ENCODE measurements around the gene RMP24.
"Not testable (repeated sequence)": the region's sequence is repeated elsewhere in the genome, so short reads cannot be mapped to it uniquely, and the experiment has no call there.

Gene RMP24

DNA sequence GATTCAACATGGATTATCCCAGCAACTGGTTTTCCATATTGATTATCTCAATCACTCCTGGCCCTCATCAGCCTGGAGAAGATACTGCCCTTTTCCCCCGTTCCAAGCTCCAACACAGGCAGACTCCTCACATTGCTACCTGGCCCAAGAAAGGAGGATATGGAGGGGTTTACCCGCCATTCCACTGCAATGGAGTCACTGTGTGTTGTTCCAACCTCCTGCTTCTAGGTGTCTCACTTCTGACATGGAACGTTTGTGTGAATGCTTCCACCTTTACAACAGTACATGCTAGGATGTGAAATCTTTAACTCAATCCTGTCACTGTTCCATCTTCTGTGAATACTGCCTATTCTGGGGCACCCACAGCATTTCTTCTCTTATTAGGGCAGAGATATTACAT lies 36.7 kb downstream of the RMP24 start:
- no peak for DNase-seq (ENCODE audit: low read depth in 6 of 9, low spot score in 9 of 9)
- 96% methylated on average over 3 of the region's 3 CpGs for WGBS
- Histone ChIP-seq H3K27ac (ENCODE audit: low read depth in 1 of 2, low read length in 1 of 2) (no peak overlapping the region), H3K9me3 (ENCODE audit: control insufficient read depth in 2 of 2, insufficient read depth in 1 of 2, low read length in 1 of 2) (no peaks in the 10 kb centered on the region), H3K36me3 (ENCODE audit: control insufficient read depth in 2 of 2, insufficient read depth in 2 of 2, low read length in 1 of 2) (no peaks in the 10 kb centered on the region), H3K4me1 (ENCODE audit: control insufficient read depth in 2 of 2, insufficient read depth in 2 of 2, low read length in 2 of 2) (no peaks in the 10 kb centered on the region), H3K27me3 (ENCODE audit: control insufficient read depth in 2 of 2, insufficient read depth in 1 of 2, low read length in 1 of 2) (no peaks in the 10 kb centered on the region), H3K4me3 (ENCODE audit: low read length in 2 of 2) (no peak overlapping the region)

DNA sequence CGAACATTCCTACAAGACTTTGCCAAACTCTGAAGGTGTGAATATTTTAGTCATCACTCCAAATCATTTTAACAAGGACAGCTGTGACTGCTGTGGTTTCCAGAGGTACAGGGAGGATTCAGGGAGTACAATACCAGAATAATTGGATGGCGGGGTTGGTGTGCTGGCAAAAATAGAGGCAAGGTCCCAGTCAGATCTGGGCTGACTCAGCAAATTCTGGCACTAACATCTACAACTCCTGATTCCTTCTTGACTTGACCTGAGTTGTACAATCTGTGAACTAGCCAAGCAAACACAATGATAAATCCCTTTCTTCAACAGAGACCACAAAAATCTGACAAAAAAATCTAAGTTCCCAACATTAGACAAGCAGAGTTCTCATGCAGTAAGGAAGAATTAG lies 40.4 kb downstream of the RMP24 start:
- no peak for DNase-seq (ENCODE audit: low read depth in 6 of 9, low spot score in 9 of 9)
- H3K9me3 ChIP-seq (ENCODE audit: control insufficient read depth in 2 of 2, insufficient read depth in 1 of 2, low read length in 1 of 2): no peaks in the 10 kb centered on the region
- WGBS: 98% methylated on average over 2 of the region's 2 CpGs
- H3K4me1 ChIP-seq (ENCODE audit: control insufficient read depth in 2 of 2, insufficient read depth in 2 of 2, low read length in 2 of 2): no peaks in the 10 kb centered on the region
- H3K4me3 ChIP-seq (ENCODE audit: low read length in 2 of 2): no peak overlapping the region
- H3K27me3 ChIP-seq (ENCODE audit: control insufficient read depth in 2 of 2, insufficient read depth in 1 of 2, low read length in 1 of 2): no peaks in the 10 kb centered on the region
- H3K27ac ChIP-seq (ENCODE audit: low read depth in 1 of 2, low read length in 1 of 2): no peak overlapping the region
- H3K36me3 ChIP-seq (ENCODE audit: control insufficient read depth in 2 of 2, insufficient read depth in 2 of 2, low read length in 1 of 2): no peaks in the 10 kb centered on the region

DNA sequence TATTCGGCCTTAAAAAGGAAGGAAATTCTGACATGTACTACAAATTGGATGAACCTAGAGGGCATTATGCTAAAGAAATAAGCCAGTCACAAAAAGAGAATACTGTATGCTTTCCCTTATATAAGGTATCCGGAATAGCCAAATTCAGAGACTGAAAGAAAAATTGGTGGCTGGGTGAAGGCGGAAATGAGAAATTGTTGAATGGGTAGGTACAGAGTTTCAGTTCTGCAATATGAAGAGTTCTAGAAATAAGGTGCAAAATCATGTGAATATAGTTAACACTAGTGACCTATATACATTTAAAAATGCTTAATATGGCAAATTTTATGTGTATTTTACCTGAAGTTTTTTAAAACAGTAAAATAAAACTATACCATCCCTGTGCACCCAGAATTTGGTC lies 43.1 kb downstream of the RMP24 start:
- Histone ChIP-seq H3K36me3 (ENCODE audit: control insufficient read depth in 2 of 2, insufficient read depth in 2 of 2, low read length in 1 of 2) (no peaks in the 10 kb centered on the region), H3K27ac (ENCODE audit: low read depth in 1 of 2, low read length in 1 of 2) (no peak overlapping the region), H3K4me3 (ENCODE audit: low read length in 2 of 2) (no peak overlapping the region), H3K9me3 (ENCODE audit: control insufficient read depth in 2 of 2, insufficient read depth in 1 of 2, low read length in 1 of 2) (no peaks in the 10 kb centered on the region), H3K4me1 (ENCODE audit: control insufficient read depth in 2 of 2, insufficient read depth in 2 of 2, low read length in 2 of 2) (no peaks in the 10 kb centered on the region), H3K27me3 (ENCODE audit: control insufficient read depth in 2 of 2, insufficient read depth in 1 of 2, low read length in 1 of 2) (no peaks in the 10 kb centered on the region)
- no peak for DNase-seq (ENCODE audit: low read depth in 6 of 9, low spot score in 9 of 9)
- WGBS: 97% methylated on average over 3 of the region's 3 CpGs

DNA sequence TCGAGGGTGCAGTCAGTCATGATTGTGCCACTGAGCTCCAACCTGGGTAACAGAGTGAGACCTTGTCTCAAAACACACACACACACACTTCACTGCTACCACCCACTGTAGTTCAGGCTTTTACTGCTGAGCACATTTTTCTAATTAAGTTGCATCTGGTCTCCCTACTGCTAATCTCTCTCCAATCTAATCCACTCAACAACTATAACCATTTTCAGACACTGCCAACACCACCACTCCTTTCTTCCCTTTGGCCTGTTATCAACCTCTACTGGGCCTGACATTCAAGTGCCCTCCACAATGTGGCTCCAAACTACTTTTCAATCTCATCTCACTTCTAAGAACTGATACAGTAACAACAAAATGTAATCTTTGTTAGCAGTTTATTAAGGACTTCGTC lies 44.8 kb downstream of the RMP24 start:
- DNase-seq (ENCODE audit: low read depth in 6 of 9, low spot score in 9 of 9): no peak
- Histone ChIP-seq H3K27me3 (ENCODE audit: control insufficient read depth in 2 of 2, insufficient read depth in 1 of 2, low read length in 1 of 2) (no peaks in the 10 kb centered on the region), H3K9me3 (ENCODE audit: control insufficient read depth in 2 of 2, insufficient read depth in 1 of 2, low read length in 1 of 2) (no peaks in the 10 kb centered on the region), H3K27ac (ENCODE audit: low read depth in 1 of 2, low read length in 1 of 2) (no peak overlapping the region), H3K4me3 (ENCODE audit: low read length in 2 of 2) (no peak overlapping the region), H3K4me1 (ENCODE audit: control insufficient read depth in 2 of 2, insufficient read depth in 2 of 2, low read length in 2 of 2) (no peaks in the 10 kb centered on the region), H3K36me3 (ENCODE audit: control insufficient read depth in 2 of 2, insufficient read depth in 2 of 2, low read length in 1 of 2) (no peaks in the 10 kb centered on the region)
- WGBS: 98% methylated on average over 2 of the region's 2 CpGs

DNA sequence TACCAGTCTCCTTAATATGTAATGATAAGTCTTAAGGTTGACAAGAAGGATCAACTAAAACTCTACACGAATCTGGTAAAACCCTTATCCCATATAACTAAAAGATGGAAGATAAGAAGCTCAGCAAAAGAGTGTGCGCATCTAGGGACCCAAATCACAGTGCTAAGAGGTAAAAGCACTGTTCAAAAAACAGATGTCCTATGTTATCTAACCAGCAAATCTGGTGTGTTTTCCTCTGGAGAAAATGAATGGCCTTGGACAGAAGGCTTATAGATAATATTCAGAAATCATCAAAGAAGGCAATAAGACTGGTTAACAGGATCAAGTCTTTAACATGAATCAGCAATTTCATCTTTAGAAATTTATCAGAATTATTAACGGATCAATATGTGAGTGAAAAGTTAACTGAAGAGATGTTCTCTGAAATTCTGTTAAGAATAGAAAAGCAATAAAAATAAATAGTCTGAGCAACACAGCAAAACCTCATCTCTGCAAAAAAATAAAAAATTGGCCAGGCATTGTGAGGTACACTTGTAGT lies 47.8 kb downstream of the RMP24 start:
- 97% methylated on average over 3 of the region's 3 CpGs for WGBS
- no peaks in the 10 kb centered on the region for H3K27me3 ChIP-seq (ENCODE audit: control insufficient read depth in 2 of 2, insufficient read depth in 1 of 2, low read length in 1 of 2)
- H3K4me3 ChIP-seq (ENCODE audit: low read length in 2 of 2): no peak overlapping the region
- peaks cover 0 to 3% of the 10 kb centered on the region in 2 donors for H3K36me3 ChIP-seq (ENCODE audit: control insufficient read depth in 2 of 2, insufficient read depth in 2 of 2, low read length in 1 of 2)
- no peaks in the 10 kb centered on the region for H3K9me3 ChIP-seq (ENCODE audit: control insufficient read depth in 2 of 2, insufficient read depth in 1 of 2, low read length in 1 of 2)
- H3K4me1 ChIP-seq (ENCODE audit: control insufficient read depth in 2 of 2, insufficient read depth in 2 of 2, low read length in 2 of 2): no peaks in the 10 kb centered on the region
- no peak for DNase-seq (ENCODE audit: low read depth in 6 of 9, low spot score in 9 of 9)
- H3K27ac ChIP-seq (ENCODE audit: low read depth in 1 of 2, low read length in 1 of 2): no peak overlapping the region

DNA sequence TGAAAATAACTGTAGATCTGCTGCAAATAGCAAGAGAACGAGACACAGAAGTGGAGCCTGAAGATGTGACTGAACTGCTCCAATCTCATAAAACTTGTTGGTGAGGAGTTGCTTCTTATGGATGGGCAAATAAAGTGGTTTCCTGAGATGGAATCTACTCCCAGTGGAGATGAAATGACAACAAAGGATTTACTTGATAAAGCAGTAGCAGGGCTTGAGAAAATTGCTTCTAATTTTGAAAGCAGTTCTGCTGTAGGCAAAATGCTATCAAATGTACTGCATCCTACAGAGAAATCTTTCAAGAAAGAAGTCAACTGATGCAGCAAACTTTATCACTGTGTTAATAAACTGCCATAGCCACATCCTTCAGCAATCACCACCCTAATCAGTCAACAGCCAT lies 50.9 kb downstream of the RMP24 start:
- Histone ChIP-seq H3K27me3 (ENCODE audit: control insufficient read depth in 2 of 2, insufficient read depth in 1 of 2, low read length in 1 of 2) (no peaks in the 10 kb centered on the region), H3K9me3 (ENCODE audit: control insufficient read depth in 2 of 2, insufficient read depth in 1 of 2, low read length in 1 of 2) (no peaks in the 10 kb centered on the region), H3K4me3 (ENCODE audit: low read length in 2 of 2) (no peak overlapping the region), H3K4me1 (ENCODE audit: control insufficient read depth in 2 of 2, insufficient read depth in 2 of 2, low read length in 2 of 2) (no peaks in the 10 kb centered on the region), H3K36me3 (ENCODE audit: control insufficient read depth in 2 of 2, insufficient read depth in 2 of 2, low read length in 1 of 2) (peaks cover 3 to 8% of the 10 kb centered on the region in 2 donors), H3K27ac (ENCODE audit: low read depth in 1 of 2, low read length in 1 of 2) (no peak overlapping the region)
- WGBS: 100% methylated on average over 1 of the region's 1 CpG
- DNase-seq (ENCODE audit: low read depth in 6 of 9, low spot score in 9 of 9): no peak

DNA sequence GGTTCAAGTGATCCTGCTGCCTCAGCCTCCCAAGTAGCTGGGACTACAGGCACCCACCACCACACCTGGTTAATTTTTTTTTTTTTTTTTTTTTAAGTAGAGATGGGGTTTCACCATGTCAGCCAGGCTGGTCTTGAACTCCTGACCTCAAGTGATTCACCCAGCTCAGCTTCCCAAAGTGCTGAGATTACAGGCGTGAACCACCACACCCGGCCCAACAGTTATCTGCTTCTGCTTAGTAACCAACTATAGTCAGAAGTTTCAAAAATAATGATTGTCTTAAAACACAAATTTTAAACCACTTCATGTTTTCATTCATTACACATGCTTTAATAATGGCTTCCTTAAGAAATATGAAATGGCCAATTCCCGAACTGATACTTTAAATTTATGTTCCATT lies 51.8 kb downstream of the RMP24 start:
- not testable (repeated sequence) for DNase-seq (ENCODE audit: low read depth in 6 of 9, low spot score in 9 of 9); H3K4me3 ChIP-seq (ENCODE audit: low read length in 2 of 2); H3K27me3 ChIP-seq (ENCODE audit: control insufficient read depth in 2 of 2, insufficient read depth in 1 of 2, low read length in 1 of 2); H3K9me3 ChIP-seq (ENCODE audit: control insufficient read depth in 2 of 2, insufficient read depth in 1 of 2, low read length in 1 of 2); H3K27ac ChIP-seq (ENCODE audit: low read depth in 1 of 2, low read length in 1 of 2); H3K4me1 ChIP-seq (ENCODE audit: control insufficient read depth in 2 of 2, insufficient read depth in 2 of 2, low read length in 2 of 2)
- H3K36me3 ChIP-seq (ENCODE audit: control insufficient read depth in 2 of 2, insufficient read depth in 2 of 2, low read length in 1 of 2): peaks cover 3 to 12% of the 10 kb centered on the region in 2 donors
- WGBS: 98% methylated on average over 3 of the region's 3 CpGs

DNA sequence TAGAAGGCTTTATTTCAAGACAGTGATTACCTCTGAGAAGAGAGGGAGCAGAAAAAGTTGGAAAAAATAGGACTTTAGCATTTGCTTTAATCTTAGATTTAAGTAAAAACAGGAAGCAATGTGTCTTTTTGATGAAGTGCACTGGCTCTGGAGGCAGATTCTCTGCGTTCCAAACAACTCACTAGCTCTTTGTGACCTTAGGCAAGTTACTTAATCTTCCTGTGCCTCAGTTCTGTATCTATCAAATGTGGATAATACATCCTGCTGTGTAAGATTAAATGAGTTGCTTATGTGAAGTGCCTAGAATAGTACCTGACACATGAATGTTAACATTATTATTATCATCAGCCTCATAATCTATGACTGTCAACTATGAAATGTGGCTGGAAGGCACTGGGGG lies 52.5 kb downstream of the RMP24 start:
- no peaks in the 10 kb centered on the region for H3K27me3 ChIP-seq (ENCODE audit: control insufficient read depth in 2 of 2, insufficient read depth in 1 of 2, low read length in 1 of 2)
- peaks cover 3 to 14% of the 10 kb centered on the region in 2 donors for H3K36me3 ChIP-seq (ENCODE audit: control insufficient read depth in 2 of 2, insufficient read depth in 2 of 2, low read length in 1 of 2)
- no peak overlapping the region for H3K4me3 ChIP-seq (ENCODE audit: low read length in 2 of 2)
- WGBS: 82% methylated on average over 1 of the region's 1 CpG
- no peak for DNase-seq (ENCODE audit: low read depth in 6 of 9, low spot score in 9 of 9)
- H3K27ac ChIP-seq (ENCODE audit: low read depth in 1 of 2, low read length in 1 of 2): no peak overlapping the region
- no peaks in the 10 kb centered on the region for H3K4me1 ChIP-seq (ENCODE audit: control insufficient read depth in 2 of 2, insufficient read depth in 2 of 2, low read length in 2 of 2)
- no peaks in the 10 kb centered on the region for H3K9me3 ChIP-seq (ENCODE audit: control insufficient read depth in 2 of 2, insufficient read depth in 1 of 2, low read length in 1 of 2)

DNA sequence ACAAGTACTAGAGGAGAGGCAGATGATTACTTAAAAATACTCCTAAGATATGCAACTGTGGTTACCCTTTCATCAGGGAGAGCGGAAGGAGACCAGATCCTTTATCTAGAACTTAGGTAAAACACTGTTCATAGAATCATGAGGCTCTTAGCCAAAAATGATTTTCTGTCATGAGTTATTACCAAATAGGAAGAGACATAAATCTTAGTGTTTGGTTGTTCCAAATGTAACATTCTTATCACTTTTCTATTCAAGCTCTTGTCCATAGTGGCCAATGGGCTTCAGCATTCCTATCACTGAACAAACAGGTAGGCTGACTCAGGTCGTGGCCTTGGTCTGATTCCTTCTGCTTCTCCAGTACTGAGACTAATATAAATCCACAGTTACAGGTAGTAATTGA lies 56.4 kb downstream of the RMP24 start:
- no peaks in the 10 kb centered on the region for H3K4me1 ChIP-seq (ENCODE audit: control insufficient read depth in 2 of 2, insufficient read depth in 2 of 2, low read length in 2 of 2)
- H3K4me3 ChIP-seq (ENCODE audit: low read length in 2 of 2): no peak overlapping the region
- H3K27me3 ChIP-seq (ENCODE audit: control insufficient read depth in 2 of 2, insufficient read depth in 1 of 2, low read length in 1 of 2): no peaks in the 10 kb centered on the region
- DNase-seq (ENCODE audit: low read depth in 6 of 9, low spot score in 9 of 9): no peak
- H3K36me3 ChIP-seq (ENCODE audit: control insufficient read depth in 2 of 2, insufficient read depth in 2 of 2, low read length in 1 of 2): peaks cover 3 to 17% of the 10 kb centered on the region in 2 donors
- H3K9me3 ChIP-seq (ENCODE audit: control insufficient read depth in 2 of 2, insufficient read depth in 1 of 2, low read length in 1 of 2): no peaks in the 10 kb centered on the region
- WGBS: 92% methylated on average over 2 of the region's 2 CpGs
- no peak overlapping the region for H3K27ac ChIP-seq (ENCODE audit: low read depth in 1 of 2, low read length in 1 of 2)
